Stimulated activated CD4-positive, alpha-beta T cell treated with anti-CD3 and anti-CD28 coated beads, Interleukin-4, amount 100 ng/mL, for 48 hours (primary cell): Measurements from ENCODE around the gene L3MBTL1.

ENCODE experiments used
- DNase-seq, 2 donors: peaks; one replicate each; pipeline ENCODE4 v3.0.0-alpha.2; 2020; ENCODE audit warnings: low read depth in 2 of 2

The L3MBTL1 gene

DNA sequence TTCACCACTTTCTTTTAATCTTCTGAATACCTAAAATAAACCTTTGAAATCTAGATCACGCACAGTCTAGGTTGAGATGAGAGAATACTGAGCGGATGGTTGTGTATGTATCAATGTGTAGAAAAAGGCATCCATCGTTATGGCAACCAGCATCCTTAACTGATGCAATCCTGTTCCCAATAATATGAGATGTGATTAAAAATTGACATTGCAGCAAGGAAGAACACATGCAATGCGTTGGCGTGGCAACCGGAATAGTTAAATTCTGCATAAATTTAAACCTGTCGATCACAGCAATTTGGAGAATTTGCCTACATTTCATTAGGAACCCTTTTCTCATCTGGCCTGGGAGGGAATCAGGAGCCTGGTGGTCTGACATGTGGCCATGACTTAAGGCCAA lies 1.3 kb upstream of the L3MBTL1 start:
- no peak for DNase-seq

- DNase-seq, result no peak
Measured at GRCh38 chr20:43508106-43508505, 609 bp downstream of the L3MBTL1 start.

DNA sequence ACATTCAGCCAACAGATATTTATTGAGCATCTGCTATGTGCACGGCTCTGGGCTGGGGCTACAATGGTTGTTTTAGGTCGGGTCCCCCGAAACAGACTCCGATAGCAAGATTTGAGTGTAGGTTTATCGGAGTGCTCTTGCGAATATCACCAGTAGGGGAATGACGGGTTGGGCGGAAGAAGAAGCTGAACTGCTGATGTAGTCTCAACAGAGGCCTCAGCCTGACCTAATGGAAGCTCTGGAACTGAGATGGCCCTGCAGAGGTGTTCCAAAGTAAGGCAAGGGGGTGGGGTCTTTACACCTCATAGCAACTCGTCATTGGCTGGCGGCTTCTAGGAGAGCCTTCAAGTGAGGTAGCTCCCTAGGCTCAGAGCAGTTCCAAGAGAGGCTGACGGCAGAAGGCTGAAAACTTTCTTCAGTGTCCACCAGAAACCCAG lies 1.1 kb downstream of the L3MBTL1 start:
- DNase-seq, result no peak

DNA sequence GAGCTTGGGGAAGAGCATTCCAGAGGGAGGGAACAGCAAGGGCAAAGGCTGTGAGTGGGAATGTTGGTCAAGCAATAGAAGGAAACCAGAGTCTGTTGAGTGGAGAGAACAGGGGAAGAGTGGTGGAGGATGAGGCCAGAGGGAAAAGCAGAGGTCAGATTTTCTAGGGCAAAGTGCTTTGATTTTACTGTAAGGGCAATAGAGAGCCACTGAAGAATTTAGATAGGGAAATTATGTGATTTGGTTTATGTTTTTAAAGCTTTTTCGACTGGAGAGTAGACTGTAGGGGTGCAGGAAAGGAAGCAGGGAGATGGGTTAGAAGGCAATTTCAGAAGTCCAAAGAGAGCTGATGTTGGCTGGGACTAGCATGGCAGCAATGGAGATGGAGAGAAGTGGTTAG lies 4.4 kb downstream of the L3MBTL1 start:
- DNase-seq, result no peak

GRCh38 chr20:43513372-43513930 lies 6.0 kb downstream of the L3MBTL1 start:
- DNase-seq, result no peak

GRCh38 chr20:43513931-43514647 lies 6.6 kb downstream of the L3MBTL1 start:
- peak; percentile 87 to 91 for DNase-seq

- no peak for DNase-seq
Measured at GRCh38 chr20:43514648-43514999, 7.1 kb downstream of the L3MBTL1 start.

DNA sequence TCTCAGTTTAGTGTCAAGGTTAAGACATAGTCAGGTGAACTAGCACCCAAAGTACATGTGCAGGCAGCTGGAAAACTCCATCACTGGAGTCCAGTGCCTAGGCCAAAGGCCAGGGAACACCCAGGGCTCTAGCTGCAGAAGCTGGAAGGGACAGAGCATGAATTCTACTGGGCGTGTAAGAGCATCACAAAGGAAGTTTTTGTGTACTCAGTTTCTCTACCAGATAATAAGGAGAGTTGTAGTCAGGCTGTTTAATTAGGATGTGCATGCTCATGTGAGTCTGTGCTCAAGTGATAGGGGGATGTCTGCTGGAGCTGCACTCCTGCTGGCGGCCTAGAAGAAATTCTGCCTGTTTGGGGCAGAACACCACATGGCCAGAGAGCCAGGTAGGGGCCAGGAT lies 8.1 kb downstream of the L3MBTL1 start:
- no peak for DNase-seq

DNA sequence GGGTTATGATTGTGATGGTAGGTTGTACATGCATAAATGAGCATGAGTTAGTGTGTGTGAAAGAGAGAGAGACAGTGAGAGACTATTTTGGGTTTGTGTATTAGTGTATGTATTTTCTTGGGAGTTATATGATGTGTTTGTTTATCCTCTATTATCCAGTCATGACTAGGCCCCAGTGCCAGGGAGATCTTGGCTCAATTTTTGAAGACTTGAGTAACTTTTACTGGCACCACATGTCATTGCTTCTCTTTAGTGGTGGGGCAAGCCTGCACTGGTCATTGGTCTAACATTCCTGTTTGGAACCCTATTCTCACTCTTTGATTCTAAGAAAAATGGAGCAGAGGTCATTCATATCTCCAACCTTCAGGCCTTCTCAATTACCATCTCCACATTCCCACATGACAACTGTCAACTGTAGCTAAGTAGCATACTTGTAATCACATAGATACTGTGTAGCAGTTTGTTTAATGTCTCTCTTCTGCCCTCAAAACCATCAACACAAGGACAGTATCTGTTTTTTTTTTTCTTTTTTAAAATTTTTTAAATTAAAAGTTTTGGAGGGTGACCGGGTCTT lies 8.8 kb downstream of the L3MBTL1 start:
- DNase-seq, result no peak

DNA sequence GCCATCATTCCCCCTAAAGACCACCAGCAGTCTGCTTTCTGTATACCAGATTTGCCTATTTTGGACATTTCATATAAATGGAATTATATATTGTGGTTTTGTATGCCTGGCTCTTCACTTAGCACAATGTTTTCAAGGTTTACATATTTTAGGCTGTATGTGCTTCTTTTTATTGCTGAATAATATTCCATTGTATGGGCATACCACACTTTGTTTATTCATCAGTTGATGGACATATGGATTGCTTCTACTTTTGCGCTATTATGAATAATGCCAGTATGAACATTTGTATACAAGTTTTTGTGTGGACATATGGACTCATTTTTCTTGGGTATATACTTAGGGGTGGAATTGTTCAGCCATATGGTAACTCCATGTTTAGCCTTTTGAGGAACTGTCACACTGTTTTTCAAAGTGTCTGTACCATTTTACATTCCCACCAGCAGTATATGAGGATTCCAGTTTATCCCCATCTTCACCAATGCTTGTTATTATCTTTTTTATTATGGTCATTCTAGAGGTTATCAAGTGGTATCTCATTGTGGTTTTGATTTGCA lies 12.7 kb downstream of the L3MBTL1 start:
- DNase-seq, result no peak

DNA sequence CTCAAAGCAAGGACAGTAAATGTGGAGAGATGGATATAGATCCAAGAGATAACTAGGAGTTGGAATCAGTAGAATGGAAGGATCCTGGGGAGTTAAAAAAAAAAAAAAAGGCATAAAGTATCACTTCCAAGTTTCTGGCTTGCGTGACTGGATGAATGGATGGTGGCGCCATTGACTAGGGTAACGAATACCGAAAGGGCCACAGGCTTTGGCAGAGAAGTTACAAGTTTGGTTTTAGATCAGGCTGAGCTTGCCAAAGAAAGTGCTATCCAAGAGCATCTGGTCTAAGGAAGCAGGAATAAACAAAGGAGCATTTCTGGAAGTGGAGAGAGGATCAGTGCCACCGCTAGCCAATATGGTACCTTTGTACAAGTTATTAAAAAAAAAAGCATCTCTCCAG lies 17.5 kb downstream of the L3MBTL1 start:
- DNase-seq, result no peak

- DNase-seq, result no peak
Measured at GRCh38 chr20:43528258-43528875, 20.9 kb downstream of the L3MBTL1 start.

DNA sequence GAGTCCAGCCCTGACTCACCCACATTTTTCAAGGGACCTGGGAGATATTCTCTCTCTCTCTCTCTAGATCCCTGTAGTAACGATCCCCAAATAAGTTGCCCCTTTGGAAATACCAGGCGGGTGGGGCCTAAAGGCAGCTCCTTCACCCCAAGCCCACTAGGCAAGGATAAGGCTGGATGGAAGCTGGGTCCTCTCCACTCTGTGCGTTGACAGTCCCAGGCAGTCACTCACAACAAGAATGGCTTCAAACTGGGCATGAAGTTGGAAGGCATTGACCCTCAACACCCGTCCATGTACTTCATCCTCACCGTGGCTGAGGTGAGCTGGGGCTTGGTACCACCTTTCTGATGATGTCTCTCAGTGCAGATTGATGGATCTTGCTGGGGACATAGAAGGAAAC lies 21.6 kb downstream of the L3MBTL1 start:
- DNase-seq, result no peak

- DNase-seq, result no peak
Measured at GRCh38 chr20:43529457-43530153, 22.1 kb downstream of the L3MBTL1 start.

GRCh38 chr20:43530321-43531090 lies 23.0 kb downstream of the L3MBTL1 start:
- no peak for DNase-seq

- DNase-seq, result no peak
Measured at GRCh38 chr20:43531091-43531443, 23.6 kb downstream of the L3MBTL1 start.

- DNase-seq, result no peak
Measured at GRCh38 chr20:43532416-43533055, 25.0 kb downstream of the L3MBTL1 start.

DNA sequence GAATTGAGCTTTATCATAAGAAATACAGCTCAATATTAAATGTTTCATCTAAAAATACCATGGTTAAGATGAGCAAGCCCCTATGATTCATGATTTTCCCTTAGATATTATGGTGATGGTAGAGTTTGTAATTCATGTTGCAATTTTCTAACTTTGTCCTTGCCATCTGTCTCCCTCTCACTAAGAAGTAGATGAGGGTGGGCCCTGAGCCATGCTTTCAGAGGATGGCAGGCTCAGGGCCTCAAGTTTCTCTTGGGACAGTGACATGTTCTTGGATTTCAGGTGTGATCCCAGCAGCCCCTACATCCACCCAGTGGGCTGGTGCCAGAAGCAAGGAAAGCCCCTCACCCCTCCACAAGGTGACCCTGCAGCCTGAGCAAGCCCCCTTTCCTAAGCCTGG lies 25.6 kb downstream of the L3MBTL1 start:
- no peak for DNase-seq

- no peak for DNase-seq
Measured at GRCh38 chr20:43534016-43534415, 26.5 kb downstream of the L3MBTL1 start.

DNA sequence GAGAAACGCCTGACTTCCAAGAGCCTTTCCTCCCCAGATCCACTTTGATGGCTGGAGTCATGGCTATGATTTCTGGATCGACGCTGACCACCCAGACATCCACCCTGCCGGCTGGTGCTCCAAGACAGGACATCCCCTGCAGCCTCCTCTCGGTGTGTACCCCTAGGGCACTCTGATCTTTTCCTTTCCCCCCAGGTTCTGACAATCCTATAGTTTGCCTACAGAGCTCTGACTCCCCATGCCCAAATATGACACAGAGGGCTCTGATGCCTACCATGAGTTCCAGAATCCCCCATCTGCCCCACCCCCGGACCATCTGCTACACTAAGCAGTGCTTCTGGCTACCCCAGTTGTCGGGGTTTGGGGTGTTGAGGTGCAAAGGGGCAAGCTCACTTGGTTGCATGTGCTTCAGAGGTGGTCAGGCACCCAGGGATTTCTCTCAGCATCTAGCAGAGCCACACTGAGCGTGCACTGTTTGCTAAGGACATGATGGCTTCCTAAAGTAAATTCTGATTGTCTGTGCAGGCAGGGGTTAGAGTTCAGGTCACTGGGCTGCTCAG lies 27.4 kb downstream of the L3MBTL1 start:
- DNase-seq, result no peak
